Natural killer cell treated with Interleukin-12 subunit alpha and Interleukin-12 subunit beta and Interleukin-15 and Interleukin-18, amount 100 ng/mL, for 72 hours (primary cell): Measurements from ENCODE around the gene CCDC148. TPM values are rescaled to one million over a fixed set of nuclear protein-coding genes. Genes with fewer than 3 reads are reported as not detected.
"Not testable (repeated sequence)": the region's sequence is repeated elsewhere in the genome, so short reads cannot be mapped to it uniquely, and the experiment has no call there.

Experiments used
- ATAC-seq, 2 donors: fragments of 150-1000 bp; cut with Tn5 transposase in 1 of 2; sonication (Bioruptor Pico), chemical (Tn5 transposase) in 1 of 2; 2 replicates each; pipeline ENCODE4 v1.10.0; 2021
- DNase-seq: peaks from one replicate; pipeline ENCODE4 v3.0.0; 2022; ENCODE audit warnings: low spot score
- H3K27ac Mint-ChIP-seq, 2 donors: 1 replicate in 1 of 2; 2 replicates in 1 of 2; pipeline ENCODE4 v1.8.0; 2022; ENCODE audit warnings: mixed read lengths in 2 of 2, mild to moderate bottlenecking in 1 of 2, moderate library complexity in 1 of 2
- H3K27me3 Mint-ChIP-seq, 2 donors: 1 replicate in 1 of 2; 2 replicates in 1 of 2; pipeline ENCODE4 v1.8.0; 2022; ENCODE audit warnings: mixed read lengths in 2 of 2
- H3K36me3 Mint-ChIP-seq: one replicate; pipeline ENCODE4 v1.8.0; 2022; ENCODE audit warnings: mixed read lengths
- H3K4me1 Mint-ChIP-seq, 2 donors: 1 replicate in 1 of 2; 2 replicates in 1 of 2; pipeline ENCODE4 v1.8.0; 2022; ENCODE audit warnings: low read depth in 2 of 2, mixed read lengths in 2 of 2, mild to moderate bottlenecking in 1 of 2
- H3K4me3 Mint-ChIP-seq: one replicate; pipeline ENCODE4 v1.8.0; 2022; ENCODE audit warnings: mixed read lengths
- H3K9me3 Mint-ChIP-seq: 2 replicates; pipeline ENCODE4 v1.8.0; 2022; ENCODE audit warnings: mixed read lengths
- total RNA-seq, 2 donors: library from RNA; stranded (reverse); gene quantifications; one replicate each; pipeline ENCODE4 v1.2.3, GENCODE V29; 2022

Gene CCDC148
- total RNA-seq, 2 donors from 2014 or later: not detected

- peaks cover 0 to 6% of the 10 kb centered on the region in 2 donors for H3K27me3 Mint-ChIP-seq
- no peaks in the 10 kb centered on the region for H3K9me3 Mint-ChIP-seq
- peaks cover 0 to 3% of the 10 kb centered on the region in 2 donors for H3K4me1 Mint-ChIP-seq
- no peak overlapping the region for H3K27ac Mint-ChIP-seq
- DNase-seq: no peak
- ATAC-seq: no peak
- no peak overlapping the region for H3K4me3 Mint-ChIP-seq
- no peaks in the 10 kb centered on the region for H3K36me3 Mint-ChIP-seq
Measured at GRCh38 chr2:158489366-158490112, 33.0 kb upstream of the CCDC148 start.

- Mint-ChIP-seq H3K27me3 (peaks cover 0 to 6% of the 10 kb centered on the region in 2 donors), H3K27ac (no peak overlapping the region), H3K9me3 (no peaks in the 10 kb centered on the region), H3K4me1 (peaks cover 0 to 3% of the 10 kb centered on the region in 2 donors), H3K4me3 (no peak overlapping the region), H3K36me3 (no peaks in the 10 kb centered on the region)
- ATAC-seq (no peak), DNase-seq (no peak)
Measured at GRCh38 chr2:158488442-158489216, 32.1 kb upstream of the CCDC148 start.

GRCh38 chr2:158487419-158487818 lies 30.9 kb upstream of the CCDC148 start:
- H3K27ac Mint-ChIP-seq: no peak overlapping the region
- peaks cover 0 to under 1% of the 10 kb centered on the region in 2 donors for H3K4me1 Mint-ChIP-seq
- ATAC-seq: no peak
- H3K27me3 Mint-ChIP-seq: peaks cover 0 to 1% of the 10 kb centered on the region in 2 donors
- no peaks in the 10 kb centered on the region for H3K9me3 Mint-ChIP-seq
- no peaks in the 10 kb centered on the region for H3K36me3 Mint-ChIP-seq
- H3K4me3 Mint-ChIP-seq: no peak overlapping the region
- no peak for DNase-seq

- H3K36me3 Mint-ChIP-seq: no peaks in the 10 kb centered on the region
- no peaks in the 10 kb centered on the region for H3K27me3 Mint-ChIP-seq
- DNase-seq (no peak), ATAC-seq (no peak)
- H3K4me3 Mint-ChIP-seq: no peak overlapping the region
- no peaks in the 10 kb centered on the region for H3K9me3 Mint-ChIP-seq
- no peak overlapping the region for H3K27ac Mint-ChIP-seq
- no peaks in the 10 kb centered on the region for H3K4me1 Mint-ChIP-seq
Measured at GRCh38 chr2:158486970-158487325, 30.4 kb upstream of the CCDC148 start.

GRCh38 chr2:158486150-158486969 lies 29.8 kb upstream of the CCDC148 start:
- Mint-ChIP-seq H3K4me1 (no peaks in the 10 kb centered on the region), H3K9me3 (no peaks in the 10 kb centered on the region), H3K27me3 (no peaks in the 10 kb centered on the region), H3K27ac (no peak overlapping the region), H3K4me3 (no peak overlapping the region), H3K36me3 (no peaks in the 10 kb centered on the region)
- ATAC-seq (no peak), DNase-seq (no peak)

- no peaks in the 10 kb centered on the region for H3K4me1 Mint-ChIP-seq
- H3K9me3 Mint-ChIP-seq: no peaks in the 10 kb centered on the region
- no peak for ATAC-seq
- H3K4me3 Mint-ChIP-seq: no peak overlapping the region
- H3K27me3 Mint-ChIP-seq: no peaks in the 10 kb centered on the region
- H3K27ac Mint-ChIP-seq: no peak overlapping the region
- no peak for DNase-seq
- no peaks in the 10 kb centered on the region for H3K36me3 Mint-ChIP-seq
Measured at GRCh38 chr2:158484892-158485556, 28.5 kb upstream of the CCDC148 start.

GRCh38 chr2:158482594-158482993 lies 26.0 kb upstream of the CCDC148 start:
- ATAC-seq: no peak

GRCh38 chr2:158481116-158481515 lies 24.6 kb upstream of the CCDC148 start:
- H3K9me3 Mint-ChIP-seq: no peaks in the 10 kb centered on the region
- no peak for ATAC-seq
- H3K27ac Mint-ChIP-seq: no peak overlapping the region
- H3K4me3 Mint-ChIP-seq: no peak overlapping the region
- peaks cover 7 to 8% of the 10 kb centered on the region in 2 donors for H3K4me1 Mint-ChIP-seq
- no peaks in the 10 kb centered on the region for H3K36me3 Mint-ChIP-seq
- no peak for DNase-seq
- no peaks in the 10 kb centered on the region for H3K27me3 Mint-ChIP-seq

More at GRCh38 chr2:158482594-158482993, 26.0 kb upstream of the CCDC148 start:
- H3K36me3 Mint-ChIP-seq: no peaks in the 10 kb centered on the region
- DNase-seq: no peak
- H3K4me3 Mint-ChIP-seq: no peak overlapping the region
- no peaks in the 10 kb centered on the region for H3K9me3 Mint-ChIP-seq
- H3K27me3 Mint-ChIP-seq: no peaks in the 10 kb centered on the region
- no peak overlapping the region for H3K27ac Mint-ChIP-seq
- H3K4me1 Mint-ChIP-seq: peaks cover under 1 to 2% of the 10 kb centered on the region in 2 donors

- no peak overlapping the region for H3K4me3 Mint-ChIP-seq
- DNase-seq (no peak), ATAC-seq (no peak)
- H3K27me3 Mint-ChIP-seq: no peaks in the 10 kb centered on the region
- H3K27ac Mint-ChIP-seq: no peak overlapping the region
- H3K4me1 Mint-ChIP-seq: peaks cover 7 to 8% of the 10 kb centered on the region in 2 donors
- no peaks in the 10 kb centered on the region for H3K9me3 Mint-ChIP-seq
- no peaks in the 10 kb centered on the region for H3K36me3 Mint-ChIP-seq
Measured at GRCh38 chr2:158478816-158479215, 22.3 kb upstream of the CCDC148 start.

- H3K27ac Mint-ChIP-seq: no peak overlapping the region
- no peak overlapping the region for H3K4me3 Mint-ChIP-seq
- no peaks in the 10 kb centered on the region for H3K36me3 Mint-ChIP-seq
- H3K27me3 Mint-ChIP-seq: no peaks in the 10 kb centered on the region
- ATAC-seq: no peak
- no peaks in the 10 kb centered on the region for H3K9me3 Mint-ChIP-seq
- no peak for DNase-seq
- peaks cover 7 to 8% of the 10 kb centered on the region in 2 donors for H3K4me1 Mint-ChIP-seq
Measured at GRCh38 chr2:158478237-158478636, 21.7 kb upstream of the CCDC148 start.

- Mint-ChIP-seq H3K36me3 (no peaks in the 10 kb centered on the region), H3K4me1 (peaks cover 7 to 8% of the 10 kb centered on the region in 2 donors), H3K27me3 (no peaks in the 10 kb centered on the region), H3K27ac (no peak overlapping the region), H3K4me3 (no peak overlapping the region), H3K9me3 (no peaks in the 10 kb centered on the region)
- ATAC-seq (no peak), DNase-seq (no peak)
Measured at GRCh38 chr2:158477202-158477601, 20.6 kb upstream of the CCDC148 start.

GRCh38 chr2:158474526-158475011 lies 18.0 kb upstream of the CCDC148 start:
- ATAC-seq, H3K4me3 Mint-ChIP-seq, DNase-seq, H3K27ac Mint-ChIP-seq, H3K4me1 Mint-ChIP-seq, H3K36me3 Mint-ChIP-seq, H3K9me3 Mint-ChIP-seq, H3K27me3 Mint-ChIP-seq: not testable (repeated sequence)

GRCh38 chr2:158473719-158474392 lies 17.3 kb upstream of the CCDC148 start:
- DNase-seq (no peak), ATAC-seq (no peak)
- Mint-ChIP-seq H3K36me3 (peaks cover 9% of the 10 kb centered on the region), H3K4me1 (peaks cover 7 to 8% of the 10 kb centered on the region in 2 donors), H3K27ac (no peak overlapping the region), H3K27me3 (no peaks in the 10 kb centered on the region), H3K9me3 (no peaks in the 10 kb centered on the region), H3K4me3 (no peak overlapping the region)
